Fibroblast of villous mesenchyme (primary cell): ENCODE measurements around the gene CPNE4. TPM values are rescaled to one million over a fixed set of nuclear protein-coding genes. Genes with fewer than 3 reads are reported as not detected.

ENCODE experiments used
- DNase-seq: peaks from one replicate; pipeline ENCODE4 v3.0.0-alpha.2; 2010; ENCODE audit warnings: low read depth
- H3K4me3 ChIP-seq: 2 replicates; pipeline ENCODE4 v1.5.1; 2011; ENCODE audit warnings: low read depth, mild to moderate bottlenecking, low read length
- CTCF ChIP-seq: IDR thresholded peaks from 2 replicates; pipeline ENCODE4 v1.5.1; 2012; ENCODE audit warnings: low read depth, mild to moderate bottlenecking, low read length; ENCODE audit not compliant: insufficient read depth
- total RNA-seq: library from RNA; depleted of rRNA; stranded (reverse); fragments of >200 nt; gene quantifications from 2 replicates; pipeline ENCODE4 v1.2.3, GENCODE V29; 2012

CPNE4 gene
- total RNA-seq, 1 donor, result not detected

- no peak overlapping the region for H3K4me3 ChIP-seq
- no peak for DNase-seq
- TF ChIP-seq CTCF, result no peak
Observed at GRCh38 chr3:131701153-131701770, 333.6 kb downstream of the CPNE4 start.

GRCh38 chr3:131699001-131699400, 335.8 kb downstream of the CPNE4 start:
- DNase-seq, result no peak
- H3K4me3 ChIP-seq, result no peak overlapping the region
- TF ChIP-seq CTCF, result no peak

- no peak for TF ChIP-seq CTCF
- DNase-seq, result no peak
- no peak overlapping the region for H3K4me3 ChIP-seq
Observed at GRCh38 chr3:131694376-131694775, 340.4 kb downstream of the CPNE4 start.

- TF ChIP-seq CTCF, result no peak
- no peak overlapping the region for H3K4me3 ChIP-seq
- DNase-seq, result no peak
Observed at GRCh38 chr3:131692356-131692755, 342.5 kb downstream of the CPNE4 start.

GRCh38 chr3:131690800-131691199, 344.0 kb downstream of the CPNE4 start:
- no peak for DNase-seq
- H3K4me3 ChIP-seq, result no peak overlapping the region
- no peak for TF ChIP-seq CTCF

- H3K4me3 ChIP-seq, result no peak overlapping the region
- TF ChIP-seq CTCF, result no peak
- DNase-seq, result no peak
Observed at GRCh38 chr3:131688370-131688769, 346.4 kb downstream of the CPNE4 start.

- no peak overlapping the region for H3K4me3 ChIP-seq
- DNase-seq, result no peak
- no peak for TF ChIP-seq CTCF
Observed at GRCh38 chr3:131669600-131669999, 365.2 kb downstream of the CPNE4 start.
